Measurements from ENCODE around the gene CELF3. TPM values are rescaled to one million over a fixed set of nuclear protein-coding genes. Genes with fewer than 3 reads are reported as not detected.

Gene CELF3
- total and polyA plus RNA-seq, 2 experiments from 2014 or later, result 0.31 to 0.58 TPM

DNA sequence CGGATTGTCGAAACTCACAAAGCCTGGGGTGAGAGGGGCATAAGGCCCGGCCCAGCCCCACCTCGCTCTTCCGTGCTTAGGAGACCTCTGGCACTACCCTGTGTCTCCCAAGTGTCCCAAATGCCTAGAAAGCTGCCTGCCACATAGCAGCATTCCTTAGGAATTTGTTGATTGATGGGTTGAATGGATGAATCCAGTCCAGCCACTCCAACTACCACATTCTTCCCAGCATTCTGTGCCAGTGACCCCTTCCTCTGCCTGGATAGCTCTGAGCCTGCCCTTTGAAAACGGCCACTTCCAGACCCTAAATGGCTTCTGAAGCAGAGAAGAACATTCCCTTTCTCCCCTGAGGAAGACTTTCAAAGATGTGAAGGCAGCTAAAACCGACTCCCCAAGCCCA, 11.5 kb downstream of the CELF3 start:
- H3K4me3 ChIP-seq, result no peak overlapping the region

DNA sequence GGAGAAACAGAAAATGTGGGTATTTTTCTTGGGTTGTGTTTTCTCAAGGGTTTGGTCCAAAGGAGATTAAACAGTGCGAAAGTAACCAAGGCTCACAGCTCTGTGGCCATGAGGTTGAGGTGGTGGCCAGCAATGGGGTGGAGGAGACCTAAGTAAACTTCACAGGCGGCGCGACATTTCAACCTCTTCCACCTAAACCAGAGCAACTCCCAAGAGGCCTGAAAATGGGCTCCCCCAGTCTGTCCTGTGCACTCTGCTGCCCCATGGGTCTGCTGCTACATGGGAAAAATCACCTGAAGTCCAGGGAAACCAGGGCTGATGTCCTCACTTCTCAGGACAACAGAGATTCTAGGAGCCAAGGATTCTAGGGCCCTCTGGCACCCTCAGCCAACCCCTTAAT, 12.4 kb downstream of the CELF3 start:
- H3K36me3 ChIP-seq (ENCODE audit: insufficient read depth), result peaks cover 12% of the 10 kb centered on the region
- H2AFZ ChIP-seq, result no peak overlapping the region
- Mint-ChIP-seq H3K27me3 (ENCODE audit: insufficient read depth, low read depth, poor library complexity) (peaks cover 5% of the 10 kb centered on the region), H3K4me3 (no peak overlapping the region), H3K36me3 (ENCODE audit: low read depth) (peaks cover 6% of the 10 kb centered on the region; the same call in 1 of the 3 replicates), H3K27ac (no peak overlapping the region; the same call in 1 of the 2 replicates), H3K4me1 (peaks cover 9% of the 10 kb centered on the region), H3K9me3 (no peaks in the 10 kb centered on the region)
- H3K4me2 ChIP-seq, result no peak overlapping the region
- H3K9me2 ChIP-seq (ENCODE audit: insufficient read depth), result no peaks in the 10 kb centered on the region
- H3F3A ChIP-seq (replicated peaks; ENCODE audit: low read depth), result no peaks in the 10 kb centered on the region
- no peak overlapping the region for H3K27ac ChIP-seq (ENCODE audit: low read depth)
- no peak for ATAC-seq
- no peaks in the 10 kb centered on the region for H4K20me1 ChIP-seq (replicated peaks; ENCODE audit: insufficient read depth)
- DNase-seq (ENCODE audit: low spot score), result no peak
- no peaks in the 10 kb centered on the region; the same call in 1 of the 2 replicates for H3K4me1 ChIP-seq (ENCODE audit: insufficient read depth)
- H3K79me2 ChIP-seq (replicated peaks; ENCODE audit: insufficient read depth), result no peaks in the 10 kb centered on the region
- H3K27me3 ChIP-seq (ENCODE audit: insufficient read depth), result no peaks in the 10 kb centered on the region
- H3K4me3 ChIP-seq, result no peak overlapping the region
- TF ChIP-seq, protein P1, sequence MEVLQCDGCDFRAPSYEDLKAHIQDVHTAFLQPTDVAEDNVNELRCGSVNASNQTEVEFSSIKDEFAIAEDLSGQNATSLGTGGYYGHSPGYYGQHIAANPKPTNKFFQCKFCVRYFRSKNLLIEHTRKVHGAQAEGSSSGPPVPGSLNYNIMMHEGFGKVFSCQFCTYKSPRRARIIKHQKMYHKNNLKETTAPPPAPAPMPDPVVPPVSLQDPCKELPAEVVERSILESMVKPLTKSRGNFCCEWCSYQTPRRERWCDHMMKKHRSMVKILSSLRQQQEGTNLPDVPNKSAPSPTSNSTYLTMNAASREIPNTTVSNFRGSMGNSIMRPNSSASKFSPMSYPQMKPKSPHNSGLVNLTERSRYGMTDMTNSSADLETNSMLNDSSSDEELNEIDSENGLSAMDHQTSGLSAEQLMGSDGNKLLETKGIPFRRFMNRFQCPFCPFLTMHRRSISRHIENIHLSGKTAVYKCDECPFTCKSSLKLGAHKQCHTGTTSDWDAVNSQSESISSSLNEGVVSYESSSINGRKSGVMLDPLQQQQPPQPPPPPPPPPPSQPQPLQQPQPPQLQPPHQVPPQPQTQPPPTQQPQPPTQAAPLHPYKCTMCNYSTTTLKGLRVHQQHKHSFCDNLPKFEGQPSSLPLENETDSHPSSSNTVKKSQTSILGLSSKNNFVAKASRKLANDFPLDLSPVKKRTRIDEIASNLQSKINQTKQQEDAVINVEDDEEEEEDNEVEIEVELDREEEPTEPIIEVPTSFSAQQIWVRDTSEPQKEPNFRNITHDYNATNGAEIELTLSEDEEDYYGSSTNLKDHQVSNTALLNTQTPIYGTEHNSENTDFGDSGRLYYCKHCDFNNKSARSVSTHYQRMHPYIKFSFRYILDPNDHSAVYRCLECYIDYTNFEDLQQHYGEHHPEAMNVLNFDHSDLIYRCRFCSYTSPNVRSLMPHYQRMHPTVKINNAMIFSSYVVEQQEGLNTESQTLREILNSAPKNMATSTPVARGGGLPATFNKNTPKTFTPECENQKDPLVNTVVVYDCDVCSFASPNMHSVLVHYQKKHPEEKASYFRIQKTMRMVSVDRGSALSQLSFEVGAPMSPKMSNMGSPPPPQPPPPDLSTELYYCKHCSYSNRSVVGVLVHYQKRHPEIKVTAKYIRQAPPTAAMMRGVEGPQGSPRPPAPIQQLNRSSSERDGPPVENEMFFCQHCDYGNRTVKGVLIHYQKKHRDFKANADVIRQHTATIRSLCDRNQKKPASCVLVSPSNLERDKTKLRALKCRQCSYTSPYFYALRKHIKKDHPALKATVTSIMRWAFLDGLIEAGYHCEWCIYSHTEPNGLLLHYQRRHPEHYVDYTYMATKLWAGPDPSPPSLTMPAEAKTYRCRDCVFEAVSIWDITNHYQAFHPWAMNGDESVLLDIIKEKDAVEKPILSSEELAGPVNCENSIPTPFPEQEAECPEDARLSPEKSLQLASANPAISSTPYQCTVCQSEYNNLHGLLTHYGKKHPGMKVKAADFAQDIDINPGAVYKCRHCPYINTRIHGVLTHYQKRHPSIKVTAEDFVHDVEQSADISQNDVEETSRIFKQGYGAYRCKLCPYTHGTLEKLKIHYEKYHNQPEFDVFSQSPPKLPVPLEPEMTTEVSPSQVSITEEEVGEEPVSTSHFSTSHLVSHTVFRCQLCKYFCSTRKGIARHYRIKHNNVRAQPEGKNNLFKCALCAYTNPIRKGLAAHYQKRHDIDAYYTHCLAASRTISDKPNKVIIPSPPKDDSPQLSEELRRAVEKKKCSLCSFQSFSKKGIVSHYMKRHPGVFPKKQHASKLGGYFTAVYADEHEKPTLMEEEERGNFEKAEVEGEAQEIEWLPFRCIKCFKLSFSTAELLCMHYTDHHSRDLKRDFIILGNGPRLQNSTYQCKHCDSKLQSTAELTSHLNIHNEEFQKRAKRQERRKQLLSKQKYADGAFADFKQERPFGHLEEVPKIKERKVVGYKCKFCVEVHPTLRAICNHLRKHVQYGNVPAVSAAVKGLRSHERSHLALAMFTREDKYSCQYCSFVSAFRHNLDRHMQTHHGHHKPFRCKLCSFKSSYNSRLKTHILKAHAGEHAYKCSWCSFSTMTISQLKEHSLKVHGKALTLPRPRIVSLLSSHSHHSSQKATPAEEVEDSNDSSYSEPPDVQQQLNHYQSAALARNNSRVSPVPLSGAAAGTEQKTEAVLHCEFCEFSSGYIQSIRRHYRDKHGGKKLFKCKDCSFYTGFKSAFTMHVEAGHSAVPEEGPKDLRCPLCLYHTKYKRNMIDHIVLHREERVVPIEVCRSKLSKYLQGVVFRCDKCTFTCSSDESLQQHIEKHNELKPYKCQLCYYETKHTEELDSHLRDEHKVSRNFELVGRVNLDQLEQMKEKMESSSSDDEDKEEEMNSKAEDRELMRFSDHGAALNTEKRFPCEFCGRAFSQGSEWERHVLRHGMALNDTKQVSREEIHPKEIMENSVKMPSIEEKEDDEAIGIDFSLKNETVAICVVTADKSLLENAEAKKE (CRISPR knock-in tag; IDR thresholded peaks at IDR 0.05), result no peak
- no peak for TF ChIP-seq STAT1 (IDR thresholded peaks at IDR 0.05; ENCODE audit: unreplicated experiment)
- no peak for TF ChIP-seq POLR2AphosphoS5 (IDR thresholded peaks at IDR 0.05; ENCODE audit: low read depth)
- TF ChIP-seq EZH2phosphoT487 (IDR thresholded peaks at IDR 0.05; ENCODE audit: unreplicated experiment), result no peak
- TF ChIP-seq, protein P2, sequence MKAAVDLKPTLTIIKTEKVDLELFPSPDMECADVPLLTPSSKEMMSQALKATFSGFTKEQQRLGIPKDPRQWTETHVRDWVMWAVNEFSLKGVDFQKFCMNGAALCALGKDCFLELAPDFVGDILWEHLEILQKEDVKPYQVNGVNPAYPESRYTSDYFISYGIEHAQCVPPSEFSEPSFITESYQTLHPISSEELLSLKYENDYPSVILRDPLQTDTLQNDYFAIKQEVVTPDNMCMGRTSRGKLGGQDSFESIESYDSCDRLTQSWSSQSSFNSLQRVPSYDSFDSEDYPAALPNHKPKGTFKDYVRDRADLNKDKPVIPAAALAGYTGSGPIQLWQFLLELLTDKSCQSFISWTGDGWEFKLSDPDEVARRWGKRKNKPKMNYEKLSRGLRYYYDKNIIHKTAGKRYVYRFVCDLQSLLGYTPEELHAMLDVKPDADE (IDR thresholded peaks at IDR 0.05), result no peak
- TF ChIP-seq ZNF114 (CRISPR knock-in tag; IDR thresholded peaks at IDR 0.05), result no peak
- TF ChIP-seq, protein P3, sequence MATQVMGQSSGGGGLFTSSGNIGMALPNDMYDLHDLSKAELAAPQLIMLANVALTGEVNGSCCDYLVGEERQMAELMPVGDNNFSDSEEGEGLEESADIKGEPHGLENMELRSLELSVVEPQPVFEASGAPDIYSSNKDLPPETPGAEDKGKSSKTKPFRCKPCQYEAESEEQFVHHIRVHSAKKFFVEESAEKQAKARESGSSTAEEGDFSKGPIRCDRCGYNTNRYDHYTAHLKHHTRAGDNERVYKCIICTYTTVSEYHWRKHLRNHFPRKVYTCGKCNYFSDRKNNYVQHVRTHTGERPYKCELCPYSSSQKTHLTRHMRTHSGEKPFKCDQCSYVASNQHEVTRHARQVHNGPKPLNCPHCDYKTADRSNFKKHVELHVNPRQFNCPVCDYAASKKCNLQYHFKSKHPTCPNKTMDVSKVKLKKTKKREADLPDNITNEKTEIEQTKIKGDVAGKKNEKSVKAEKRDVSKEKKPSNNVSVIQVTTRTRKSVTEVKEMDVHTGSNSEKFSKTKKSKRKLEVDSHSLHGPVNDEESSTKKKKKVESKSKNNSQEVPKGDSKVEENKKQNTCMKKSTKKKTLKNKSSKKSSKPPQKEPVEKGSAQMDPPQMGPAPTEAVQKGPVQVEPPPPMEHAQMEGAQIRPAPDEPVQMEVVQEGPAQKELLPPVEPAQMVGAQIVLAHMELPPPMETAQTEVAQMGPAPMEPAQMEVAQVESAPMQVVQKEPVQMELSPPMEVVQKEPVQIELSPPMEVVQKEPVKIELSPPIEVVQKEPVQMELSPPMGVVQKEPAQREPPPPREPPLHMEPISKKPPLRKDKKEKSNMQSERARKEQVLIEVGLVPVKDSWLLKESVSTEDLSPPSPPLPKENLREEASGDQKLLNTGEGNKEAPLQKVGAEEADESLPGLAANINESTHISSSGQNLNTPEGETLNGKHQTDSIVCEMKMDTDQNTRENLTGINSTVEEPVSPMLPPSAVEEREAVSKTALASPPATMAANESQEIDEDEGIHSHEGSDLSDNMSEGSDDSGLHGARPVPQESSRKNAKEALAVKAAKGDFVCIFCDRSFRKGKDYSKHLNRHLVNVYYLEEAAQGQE (IDR thresholded peaks at IDR 0.05; ENCODE audit: unreplicated experiment), result no peak
- TF ChIP-seq CREB1 (CRISPR knock-in tag; IDR thresholded peaks at IDR 0.05; ENCODE audit: low read depth), result no peak

More for the DNA sequence above, 11.5 kb downstream of the CELF3 start:
- ATAC-seq (no peak), DNase-seq (ENCODE audit: low spot score) (no peak)
- Histone ChIP-seq H2AFZ (no peak overlapping the region), H3F3A (replicated peaks; ENCODE audit: low read depth) (no peaks in the 10 kb centered on the region), H3K79me2 (replicated peaks; ENCODE audit: insufficient read depth) (no peaks in the 10 kb centered on the region), H3K4me2 (no peak overlapping the region), H3K9me2 (ENCODE audit: insufficient read depth) (no peaks in the 10 kb centered on the region), H3K27me3 (ENCODE audit: insufficient read depth) (no peaks in the 10 kb centered on the region), H3K36me3 (ENCODE audit: insufficient read depth) (peaks cover 7% of the 10 kb centered on the region; the same call in 1 of the 2 replicates), H3K27ac (ENCODE audit: low read depth) (no peak overlapping the region), H4K20me1 (replicated peaks; ENCODE audit: insufficient read depth) (no peaks in the 10 kb centered on the region), H3K4me1 (ENCODE audit: insufficient read depth) (no peaks in the 10 kb centered on the region; the same call in 1 of the 2 replicates)
- Mint-ChIP-seq H3K9me3 (no peaks in the 10 kb centered on the region), H3K27me3 (ENCODE audit: insufficient read depth, low read depth, poor library complexity) (peaks cover 4% of the 10 kb centered on the region), H3K4me1 (peaks cover 9% of the 10 kb centered on the region), H3K36me3 (ENCODE audit: low read depth) (no peaks in the 10 kb centered on the region), H3K4me3 (no peak overlapping the region), H3K27ac (no peak overlapping the region)
- no peak for TF ChIP-seq JUNB (IDR thresholded peaks at IDR 0.05; ENCODE audit: unreplicated experiment)
- TF ChIP-seq, protein P2 (IDR thresholded peaks at IDR 0.05), result no peak
- no peak for TF ChIP-seq POLR2AphosphoS5 (IDR thresholded peaks at IDR 0.05; ENCODE audit: low read depth)
- no peak for TF ChIP-seq ZNF114 (CRISPR knock-in tag; IDR thresholded peaks at IDR 0.05)
